ENCODE results near the gene NEDD4L.

DNA sequence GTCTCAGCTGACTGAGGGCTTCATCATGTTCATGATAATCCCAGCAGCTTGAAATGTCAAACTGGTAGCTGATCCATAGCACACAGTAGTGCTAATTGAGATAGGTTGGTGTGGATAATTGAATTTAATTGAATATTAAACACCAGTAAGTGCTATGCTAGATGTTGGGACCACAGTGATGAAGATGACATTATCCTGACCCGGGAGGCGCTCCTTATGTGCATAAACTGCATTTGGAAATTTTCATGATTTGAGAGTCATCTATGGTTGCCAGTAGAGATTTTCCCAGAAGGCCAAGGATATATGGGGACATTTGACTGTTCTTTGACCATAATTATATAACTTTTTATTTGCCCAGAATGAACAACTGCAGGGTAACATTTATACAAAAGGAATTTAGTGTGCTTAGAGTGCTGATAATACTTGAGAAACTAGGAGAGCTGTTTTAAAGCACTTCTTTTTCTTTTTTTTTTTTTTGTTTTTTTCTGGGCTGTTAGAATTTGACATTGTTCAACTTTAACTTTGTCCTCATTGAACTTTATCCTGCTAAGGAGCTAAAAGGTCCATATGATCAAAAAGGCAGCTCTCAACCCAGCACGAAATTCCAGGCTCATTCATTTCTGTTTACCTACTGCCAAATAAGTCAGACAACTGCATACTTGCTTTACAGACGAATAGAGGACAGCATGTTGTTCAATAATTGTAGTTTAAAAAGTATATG is 242.8 kb downstream of the NEDD4L start:
- TF ChIP-seq, protein P1, sequence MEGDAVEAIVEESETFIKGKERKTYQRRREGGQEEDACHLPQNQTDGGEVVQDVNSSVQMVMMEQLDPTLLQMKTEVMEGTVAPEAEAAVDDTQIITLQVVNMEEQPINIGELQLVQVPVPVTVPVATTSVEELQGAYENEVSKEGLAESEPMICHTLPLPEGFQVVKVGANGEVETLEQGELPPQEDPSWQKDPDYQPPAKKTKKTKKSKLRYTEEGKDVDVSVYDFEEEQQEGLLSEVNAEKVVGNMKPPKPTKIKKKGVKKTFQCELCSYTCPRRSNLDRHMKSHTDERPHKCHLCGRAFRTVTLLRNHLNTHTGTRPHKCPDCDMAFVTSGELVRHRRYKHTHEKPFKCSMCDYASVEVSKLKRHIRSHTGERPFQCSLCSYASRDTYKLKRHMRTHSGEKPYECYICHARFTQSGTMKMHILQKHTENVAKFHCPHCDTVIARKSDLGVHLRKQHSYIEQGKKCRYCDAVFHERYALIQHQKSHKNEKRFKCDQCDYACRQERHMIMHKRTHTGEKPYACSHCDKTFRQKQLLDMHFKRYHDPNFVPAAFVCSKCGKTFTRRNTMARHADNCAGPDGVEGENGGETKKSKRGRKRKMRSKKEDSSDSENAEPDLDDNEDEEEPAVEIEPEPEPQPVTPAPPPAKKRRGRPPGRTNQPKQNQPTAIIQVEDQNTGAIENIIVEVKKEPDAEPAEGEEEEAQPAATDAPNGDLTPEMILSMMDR (conservative IDR thresholded peaks at IDR 0.05 in 1 of 2, IDR thresholded peaks at IDR 0.05 in 1 of 2; ENCODE audit: extremely low read depth in 1 of 2, insufficient read depth in 1 of 2, low read depth in 1 of 2, low read length in 2 of 2): no peak
- TF ChIP-seq EZH2 (IDR thresholded peaks at IDR 0.05; ENCODE audit: borderline replicate concordance, low read length): no peak
